ENCODE measurements around the gene GNG10.

The GNG10 gene

DNA sequence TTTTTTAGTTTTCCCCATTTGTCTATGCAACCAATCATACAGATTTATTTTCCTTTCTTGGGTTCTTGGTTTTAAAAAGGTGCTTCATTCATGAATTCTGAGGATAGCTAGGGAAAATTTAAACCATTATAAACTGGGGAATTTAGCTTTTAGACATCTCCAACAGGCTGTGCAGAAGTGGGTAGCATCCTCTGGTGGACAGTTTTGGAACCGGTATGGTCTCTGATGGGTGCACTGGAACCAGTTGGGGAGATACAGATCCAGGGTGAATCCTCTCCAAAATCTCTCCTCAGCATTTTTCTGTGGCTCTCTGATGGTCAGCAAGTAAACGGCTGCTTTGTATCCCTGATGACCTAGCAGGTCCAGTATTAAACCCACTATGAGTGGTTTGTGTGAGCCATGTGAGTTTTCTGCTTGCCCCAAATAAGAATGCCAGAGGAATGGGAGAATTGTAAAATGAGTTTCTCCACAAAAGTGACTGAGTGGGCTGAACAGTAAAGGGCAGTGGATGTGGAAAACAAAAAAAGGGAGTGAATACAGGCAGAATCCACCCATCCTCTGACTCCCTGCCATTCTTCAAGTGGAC lies 39.4 kb upstream of the GNG10 start:
- Histone ChIP-seq H3K9ac (ENCODE audit: low read length) (no peak overlapping the region), H3K4me2 (ENCODE audit: low read length) (no peak overlapping the region), H3K27me3 (ENCODE audit: insufficient read depth, low read length) (no peaks in the 10 kb centered on the region), H2BK5ac (ENCODE audit: low read depth, low read length, poor library complexity) (no peak overlapping the region), H2AFZ (ENCODE audit: insufficient read depth, low read length, poor library complexity) (no peak overlapping the region), H3K18ac (ENCODE audit: low read length) (no peak overlapping the region), H4K12ac (ENCODE audit: low read depth, low read length) (no peak overlapping the region), H3K4ac (ENCODE audit: low read depth, low read length) (no peak overlapping the region), H4K8ac (ENCODE audit: low read depth, low read length) (no peak overlapping the region), H2BK12ac (ENCODE audit: low read length) (no peak overlapping the region), H3K79me2 (ENCODE audit: control insufficient read depth, insufficient read depth, low read length, poor library complexity) (no peaks in the 10 kb centered on the region), H4K91ac (ENCODE audit: low read depth, low read length) (no peak overlapping the region), H3K23ac (ENCODE audit: low read length) (no peak overlapping the region), H3K9me3 (ENCODE audit: insufficient read depth, low read depth, low read length) (no peaks in the 10 kb centered on the region), H3K14ac (ENCODE audit: low read length) (no peak overlapping the region), H3K4me3 (ENCODE audit: low read depth, low read length) (no peak overlapping the region), H3K79me1 (ENCODE audit: low read length) (no peaks in the 10 kb centered on the region), H3K27ac (ENCODE audit: low read depth, low read length) (no peak overlapping the region), H3K36me3 (ENCODE audit: control insufficient read depth in 1 of 2, insufficient read depth in 2 of 2, low read length in 2 of 2) (no peaks in the 10 kb centered on the region), H3K4me1 (ENCODE audit: control insufficient read depth in 1 of 2, insufficient read depth in 2 of 2, low read length in 2 of 2) (no peaks in the 10 kb centered on the region), H2BK120ac (ENCODE audit: insufficient read depth, low read length, poor library complexity) (no peak overlapping the region), H2AK5ac (ENCODE audit: low read length) (no peak overlapping the region)
- WGBS (ENCODE audit: extremely low coverage, insufficient coverage, insufficient read length): no CpG with 5 or more reads among the region's 2 CpGs
- DNase-seq: peak; percentile 14 to 59

DNA sequence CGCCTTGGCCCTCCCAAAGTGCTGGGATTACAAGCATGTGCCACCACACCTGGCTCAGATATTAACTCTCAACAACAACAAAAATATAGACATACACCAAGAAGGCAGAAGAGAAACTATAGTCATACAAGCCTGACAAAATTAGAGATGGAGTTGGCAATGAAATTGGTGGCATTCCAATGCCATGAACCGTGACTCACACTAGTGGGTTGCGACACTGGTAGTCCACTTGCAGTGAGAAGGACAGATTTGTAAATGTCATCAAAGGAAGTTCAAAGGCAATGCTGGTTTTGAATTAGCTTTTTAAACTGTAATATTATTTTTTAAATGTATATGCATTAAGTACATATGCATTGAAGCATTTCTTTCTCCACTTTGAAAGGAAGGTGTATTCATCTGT lies 38.8 kb upstream of the GNG10 start:
- no peak overlapping the region for H3K4me2 ChIP-seq (ENCODE audit: low read length)
- no peak overlapping the region for H3K9ac ChIP-seq (ENCODE audit: low read length)
- DNase-seq: peak; percentile 80 to 92
- no peak overlapping the region for H2BK120ac ChIP-seq (ENCODE audit: insufficient read depth, low read length, poor library complexity)
- no peak overlapping the region for H3K27ac ChIP-seq (ENCODE audit: low read depth, low read length)
- H3K23ac ChIP-seq (ENCODE audit: low read length): no peak overlapping the region
- no peak overlapping the region for H4K12ac ChIP-seq (ENCODE audit: low read depth, low read length)
- H3K79me1 ChIP-seq (ENCODE audit: low read length): no peaks in the 10 kb centered on the region
- peak overlapping the region; percentile 17 for H2AFZ ChIP-seq (ENCODE audit: insufficient read depth, low read length, poor library complexity)
- H3K9me3 ChIP-seq (ENCODE audit: insufficient read depth, low read depth, low read length): no peaks in the 10 kb centered on the region
- no peaks in the 10 kb centered on the region for H3K27me3 ChIP-seq (ENCODE audit: insufficient read depth, low read length)
- whole genome bisulfite sequencing (ENCODE audit: extremely low coverage, insufficient coverage, insufficient read length): no CpG with 5 or more reads among the region's 3 CpGs
- no peak overlapping the region for H2AK5ac ChIP-seq (ENCODE audit: low read length)
- no peak overlapping the region for H3K14ac ChIP-seq (ENCODE audit: low read length)
- H4K8ac ChIP-seq (ENCODE audit: low read depth, low read length): no peak overlapping the region
- H3K4ac ChIP-seq (ENCODE audit: low read depth, low read length): no peak overlapping the region
- H3K36me3 ChIP-seq (ENCODE audit: control insufficient read depth in 1 of 2, insufficient read depth in 2 of 2, low read length in 2 of 2): no peaks in the 10 kb centered on the region
- H3K18ac ChIP-seq (ENCODE audit: low read length): no peak overlapping the region
- H2BK5ac ChIP-seq (ENCODE audit: low read depth, low read length, poor library complexity): no peak overlapping the region
- H4K91ac ChIP-seq (ENCODE audit: low read depth, low read length): no peak overlapping the region
- no peak overlapping the region for H2BK12ac ChIP-seq (ENCODE audit: low read length)
- H3K4me3 ChIP-seq (ENCODE audit: low read depth, low read length): no peak overlapping the region
- no peaks in the 10 kb centered on the region for H3K4me1 ChIP-seq (ENCODE audit: control insufficient read depth in 1 of 2, insufficient read depth in 2 of 2, low read length in 2 of 2)
- no peaks in the 10 kb centered on the region for H3K79me2 ChIP-seq (ENCODE audit: control insufficient read depth, insufficient read depth, low read length, poor library complexity)

DNA sequence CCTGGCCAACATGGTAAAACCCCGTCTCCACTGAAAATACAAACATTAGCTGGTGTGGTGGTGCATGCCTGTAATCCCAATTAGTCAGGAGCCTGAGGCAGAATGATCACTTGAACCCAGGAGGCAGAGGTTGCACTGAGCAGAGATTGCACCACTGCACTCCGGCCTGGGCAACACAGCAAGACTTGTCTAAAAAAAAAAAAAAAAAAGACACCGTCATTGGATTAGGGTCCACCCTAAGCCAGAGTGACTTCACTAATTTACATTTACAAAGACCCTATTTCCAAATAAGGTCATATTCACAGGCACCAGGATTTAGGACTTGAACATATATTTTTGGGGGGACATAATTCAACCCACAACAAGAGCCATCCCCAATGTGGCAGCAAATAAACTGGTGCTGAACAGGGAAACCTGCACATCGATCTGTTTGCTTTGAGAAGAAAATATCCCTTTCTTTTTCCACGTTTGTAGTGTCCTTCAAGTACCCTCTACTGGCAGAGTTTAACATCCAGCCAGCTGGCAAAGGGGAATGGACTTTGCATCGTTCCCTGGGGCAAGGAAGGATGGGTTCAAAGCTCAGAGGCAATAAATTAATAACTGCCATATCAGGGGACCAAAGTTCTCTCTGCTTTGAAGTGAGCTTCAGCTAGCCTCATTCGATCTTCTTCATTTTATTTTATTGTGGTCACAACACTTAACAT lies 34.0 kb upstream of the GNG10 start:
- no peaks in the 10 kb centered on the region for H3K36me3 ChIP-seq (ENCODE audit: control insufficient read depth in 1 of 2, insufficient read depth in 2 of 2, low read length in 2 of 2)
- H4K12ac ChIP-seq (ENCODE audit: low read depth, low read length): no peak overlapping the region
- H3K4me1 ChIP-seq (ENCODE audit: control insufficient read depth in 1 of 2, insufficient read depth in 2 of 2, low read length in 2 of 2): peaks cover 0 to 3% of the 10 kb centered on the region in 2 experiments
- H3K27ac ChIP-seq (ENCODE audit: low read depth, low read length): no peak overlapping the region
- no peak for DNase-seq
- no peak overlapping the region for H3K23ac ChIP-seq (ENCODE audit: low read length)
- H3K18ac ChIP-seq (ENCODE audit: low read length): no peak overlapping the region
- no peak overlapping the region for H3K4me3 ChIP-seq (ENCODE audit: low read depth, low read length)
- H2AK5ac ChIP-seq (ENCODE audit: low read length): no peak overlapping the region
- no peaks in the 10 kb centered on the region for H3K27me3 ChIP-seq (ENCODE audit: insufficient read depth, low read length)
- no peaks in the 10 kb centered on the region for H3K9me3 ChIP-seq (ENCODE audit: insufficient read depth, low read depth, low read length)
- no CpG with 5 or more reads among the region's 7 CpGs for WGBS (ENCODE audit: extremely low coverage, insufficient coverage, insufficient read length)
- H2BK120ac ChIP-seq (ENCODE audit: insufficient read depth, low read length, poor library complexity): no peak overlapping the region
- no peak overlapping the region for H4K8ac ChIP-seq (ENCODE audit: low read depth, low read length)
- no peak overlapping the region for H2BK5ac ChIP-seq (ENCODE audit: low read depth, low read length, poor library complexity)
- no peak overlapping the region for H2BK12ac ChIP-seq (ENCODE audit: low read length)
- H3K79me1 ChIP-seq (ENCODE audit: low read length): peaks cover 8% of the 10 kb centered on the region
- no peak overlapping the region for H2AFZ ChIP-seq (ENCODE audit: insufficient read depth, low read length, poor library complexity)
- H3K79me2 ChIP-seq (ENCODE audit: control insufficient read depth, insufficient read depth, low read length, poor library complexity): peaks cover 7% of the 10 kb centered on the region
- H4K91ac ChIP-seq (ENCODE audit: low read depth, low read length): no peak overlapping the region
- H3K14ac ChIP-seq (ENCODE audit: low read length): no peak overlapping the region
- no peak overlapping the region for H3K4ac ChIP-seq (ENCODE audit: low read depth, low read length)
- H3K9ac ChIP-seq (ENCODE audit: low read length): no peak overlapping the region
- no peak overlapping the region for H3K4me2 ChIP-seq (ENCODE audit: low read length)

DNA sequence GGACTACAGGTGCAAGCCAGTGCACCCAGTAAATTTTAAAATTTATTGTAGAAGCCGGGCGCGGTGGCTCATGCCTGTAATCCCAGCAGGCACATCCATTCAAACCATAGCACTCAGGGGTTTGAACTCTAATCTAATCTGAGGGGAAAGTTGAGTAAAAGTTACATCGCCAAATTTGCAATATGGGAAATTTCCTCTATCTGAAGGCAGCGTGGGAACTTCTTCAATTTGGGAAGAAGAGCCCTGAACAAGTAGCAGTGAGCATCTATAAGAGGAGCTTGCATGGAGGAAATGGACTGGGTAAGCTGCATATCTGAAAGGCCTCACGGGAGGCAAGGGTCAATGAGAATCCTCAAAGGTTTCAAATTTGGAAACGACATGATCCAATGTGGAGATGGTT lies 33.0 kb upstream of the GNG10 start:
- Histone ChIP-seq H3K79me2 (ENCODE audit: control insufficient read depth, insufficient read depth, low read length, poor library complexity) (peaks cover 7% of the 10 kb centered on the region), H2AK5ac (ENCODE audit: low read length) (no peak overlapping the region), H3K36me3 (ENCODE audit: control insufficient read depth in 1 of 2, insufficient read depth in 2 of 2, low read length in 2 of 2) (no peaks in the 10 kb centered on the region), H3K4me2 (ENCODE audit: low read length) (no peak overlapping the region), H2BK12ac (ENCODE audit: low read length) (no peak overlapping the region), H3K4me3 (ENCODE audit: low read depth, low read length) (no peak overlapping the region), H4K91ac (ENCODE audit: low read depth, low read length) (no peak overlapping the region), H2AFZ (ENCODE audit: insufficient read depth, low read length, poor library complexity) (no peak overlapping the region), H3K27ac (ENCODE audit: low read depth, low read length) (no peak overlapping the region), H3K9ac (ENCODE audit: low read length) (no peak overlapping the region), H3K14ac (ENCODE audit: low read length) (no peak overlapping the region), H4K8ac (ENCODE audit: low read depth, low read length) (no peak overlapping the region), H2BK120ac (ENCODE audit: insufficient read depth, low read length, poor library complexity) (no peak overlapping the region), H3K4ac (ENCODE audit: low read depth, low read length) (no peak overlapping the region), H3K79me1 (ENCODE audit: low read length) (peaks cover 8% of the 10 kb centered on the region), H3K4me1 (ENCODE audit: control insufficient read depth in 1 of 2, insufficient read depth in 2 of 2, low read length in 2 of 2) (peaks cover 0 to 3% of the 10 kb centered on the region in 2 experiments), H3K27me3 (ENCODE audit: insufficient read depth, low read length) (no peaks in the 10 kb centered on the region), H3K9me3 (ENCODE audit: insufficient read depth, low read depth, low read length) (no peaks in the 10 kb centered on the region), H2BK5ac (ENCODE audit: low read depth, low read length, poor library complexity) (no peak overlapping the region), H3K23ac (ENCODE audit: low read length) (no peak overlapping the region), H4K12ac (ENCODE audit: low read depth, low read length) (no peak overlapping the region), H3K18ac (ENCODE audit: low read length) (no peak overlapping the region)
- WGBS (ENCODE audit: extremely low coverage, insufficient coverage, insufficient read length): no CpG with 5 or more reads among the region's 7 CpGs
- DNase-seq: no peak

Data from trophoblast cell (in vitro differentiated cells and primary cell).